ENCODE results near the gene NAB2.

DNA sequence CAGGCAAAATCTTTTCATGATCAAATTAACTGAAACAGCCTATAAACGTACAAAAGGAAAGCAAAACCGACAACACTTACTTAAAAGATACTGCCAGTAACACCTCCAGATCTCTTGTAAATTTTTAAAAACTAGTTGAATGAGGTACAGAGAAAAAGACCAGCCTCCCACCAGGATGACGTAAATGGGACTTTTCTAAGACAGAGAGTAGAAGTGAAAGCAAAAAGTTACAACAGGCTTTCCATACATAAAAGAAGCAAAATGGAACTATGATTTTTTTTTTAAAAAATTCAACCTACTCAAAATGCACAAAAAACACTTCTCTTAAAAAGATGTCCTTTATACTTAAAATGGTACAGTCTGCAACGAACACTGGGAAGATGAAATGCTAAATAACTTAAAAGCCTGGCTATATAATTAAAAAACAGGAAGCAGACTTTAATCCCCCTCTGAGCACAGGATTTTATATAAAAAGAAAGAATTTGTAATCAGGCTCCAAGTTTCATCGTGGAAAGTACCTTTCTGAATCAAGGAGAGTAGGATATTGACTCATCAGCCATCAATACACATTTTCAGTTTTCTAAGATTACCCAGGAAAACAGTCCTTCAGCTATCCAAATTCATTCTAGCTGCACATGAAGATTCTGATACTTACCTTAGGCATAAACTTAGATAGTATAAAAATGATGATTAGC is 24.8 kb upstream of the NAB2 start:
- TF ChIP-seq NRF1 (IDR thresholded peaks at IDR 0.05; ENCODE audit: low read depth, low read length) (no peak), EZH2phosphoT487 (IDR thresholded peaks at IDR 0.05; ENCODE audit: borderline replicate concordance, low read depth) (no peak), TCF12 (IDR thresholded peaks at IDR 0.05) (no peak), EP300 (IDR thresholded peaks at IDR 0.05; ENCODE audit: borderline replicate concordance in 1 of 2, low read depth in 1 of 2, low read length in 1 of 2) (no peak), MXI1 (IDR thresholded peaks at IDR 0.05; ENCODE audit: low read depth, low read length) (no peak)
- TF ChIP-seq, protein P1, sequence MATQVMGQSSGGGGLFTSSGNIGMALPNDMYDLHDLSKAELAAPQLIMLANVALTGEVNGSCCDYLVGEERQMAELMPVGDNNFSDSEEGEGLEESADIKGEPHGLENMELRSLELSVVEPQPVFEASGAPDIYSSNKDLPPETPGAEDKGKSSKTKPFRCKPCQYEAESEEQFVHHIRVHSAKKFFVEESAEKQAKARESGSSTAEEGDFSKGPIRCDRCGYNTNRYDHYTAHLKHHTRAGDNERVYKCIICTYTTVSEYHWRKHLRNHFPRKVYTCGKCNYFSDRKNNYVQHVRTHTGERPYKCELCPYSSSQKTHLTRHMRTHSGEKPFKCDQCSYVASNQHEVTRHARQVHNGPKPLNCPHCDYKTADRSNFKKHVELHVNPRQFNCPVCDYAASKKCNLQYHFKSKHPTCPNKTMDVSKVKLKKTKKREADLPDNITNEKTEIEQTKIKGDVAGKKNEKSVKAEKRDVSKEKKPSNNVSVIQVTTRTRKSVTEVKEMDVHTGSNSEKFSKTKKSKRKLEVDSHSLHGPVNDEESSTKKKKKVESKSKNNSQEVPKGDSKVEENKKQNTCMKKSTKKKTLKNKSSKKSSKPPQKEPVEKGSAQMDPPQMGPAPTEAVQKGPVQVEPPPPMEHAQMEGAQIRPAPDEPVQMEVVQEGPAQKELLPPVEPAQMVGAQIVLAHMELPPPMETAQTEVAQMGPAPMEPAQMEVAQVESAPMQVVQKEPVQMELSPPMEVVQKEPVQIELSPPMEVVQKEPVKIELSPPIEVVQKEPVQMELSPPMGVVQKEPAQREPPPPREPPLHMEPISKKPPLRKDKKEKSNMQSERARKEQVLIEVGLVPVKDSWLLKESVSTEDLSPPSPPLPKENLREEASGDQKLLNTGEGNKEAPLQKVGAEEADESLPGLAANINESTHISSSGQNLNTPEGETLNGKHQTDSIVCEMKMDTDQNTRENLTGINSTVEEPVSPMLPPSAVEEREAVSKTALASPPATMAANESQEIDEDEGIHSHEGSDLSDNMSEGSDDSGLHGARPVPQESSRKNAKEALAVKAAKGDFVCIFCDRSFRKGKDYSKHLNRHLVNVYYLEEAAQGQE (IDR thresholded peaks at IDR 0.05; ENCODE audit: low read depth, low read length) = no peak
- TF ChIP-seq, protein P2, sequence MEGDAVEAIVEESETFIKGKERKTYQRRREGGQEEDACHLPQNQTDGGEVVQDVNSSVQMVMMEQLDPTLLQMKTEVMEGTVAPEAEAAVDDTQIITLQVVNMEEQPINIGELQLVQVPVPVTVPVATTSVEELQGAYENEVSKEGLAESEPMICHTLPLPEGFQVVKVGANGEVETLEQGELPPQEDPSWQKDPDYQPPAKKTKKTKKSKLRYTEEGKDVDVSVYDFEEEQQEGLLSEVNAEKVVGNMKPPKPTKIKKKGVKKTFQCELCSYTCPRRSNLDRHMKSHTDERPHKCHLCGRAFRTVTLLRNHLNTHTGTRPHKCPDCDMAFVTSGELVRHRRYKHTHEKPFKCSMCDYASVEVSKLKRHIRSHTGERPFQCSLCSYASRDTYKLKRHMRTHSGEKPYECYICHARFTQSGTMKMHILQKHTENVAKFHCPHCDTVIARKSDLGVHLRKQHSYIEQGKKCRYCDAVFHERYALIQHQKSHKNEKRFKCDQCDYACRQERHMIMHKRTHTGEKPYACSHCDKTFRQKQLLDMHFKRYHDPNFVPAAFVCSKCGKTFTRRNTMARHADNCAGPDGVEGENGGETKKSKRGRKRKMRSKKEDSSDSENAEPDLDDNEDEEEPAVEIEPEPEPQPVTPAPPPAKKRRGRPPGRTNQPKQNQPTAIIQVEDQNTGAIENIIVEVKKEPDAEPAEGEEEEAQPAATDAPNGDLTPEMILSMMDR (IDR thresholded peaks at IDR 0.05) = no peak
